CD4-positive, CD25-positive, alpha-beta regulatory T cell (primary cell): ENCODE data around the gene DDX42. TPM values are rescaled to one million over a fixed set of nuclear protein-coding genes. Genes with fewer than 3 reads are reported as not detected.

Source experiments
- ATAC-seq, 2 donors: fragments of 150-1000 bp; cut with Tn5 transposase; one replicate each; pipeline ENCODE4 v1.10.0; 2021; ENCODE audit warnings: low read depth in 2 of 2, moderate number of reproducible peaks in 2 of 2, moderate library complexity in 1 of 2
- DNase-seq, 3 donors: peaks; one replicate each; pipeline versions ENCODE4 v3.0.0 to v3.0.0-alpha.2; 2012 to 2022; ENCODE audit warnings: mixed read lengths in 1 of 3
- H3K27ac ChIP-seq: one replicate; pipeline ENCODE4 v1.7.0; 2013; ENCODE audit warnings: mild to moderate bottlenecking, low read length; ENCODE audit not compliant: insufficient read depth, poor library complexity, severe bottlenecking
- H3K27me3 ChIP-seq: one replicate; pipeline ENCODE4 v1.7.0; 2013; ENCODE audit warnings: low read length; ENCODE audit not compliant: control insufficient read depth, insufficient read depth
- H3K36me3 ChIP-seq: one replicate; pipeline ENCODE4 v1.7.0; 2013; ENCODE audit warnings: mild to moderate bottlenecking, low read length, moderate library complexity; ENCODE audit not compliant: control insufficient read depth, insufficient read depth
- H3K4me1 ChIP-seq: 2 replicates; pipeline ENCODE4 v1.7.0; 2013; ENCODE audit warnings: mild to moderate bottlenecking, low read length; ENCODE audit not compliant: insufficient read depth, control insufficient read depth, poor library complexity, severe bottlenecking
- H3K4me3 ChIP-seq: one replicate; pipeline ENCODE4 v1.7.0; 2013; ENCODE audit warnings: low read depth, mild to moderate bottlenecking, low read length, moderate library complexity
- H3K9me3 ChIP-seq, 2 experiments: 1 replicate in 1 of 2; 2 replicates in 1 of 2; pipeline ENCODE4 v1.7.0; 2013; ENCODE audit warnings: low read length in 2 of 2, mild to moderate bottlenecking in 1 of 2, moderate library complexity in 1 of 2; ENCODE audit not compliant: control insufficient read depth in 2 of 2
- H3K27ac Mint-ChIP-seq, 3 donors: one replicate each; pipeline ENCODE4 v1.8.0; 2020 to 2022; ENCODE audit warnings: mild to moderate bottlenecking in 3 of 3, mixed read lengths in 3 of 3, moderate library complexity in 2 of 3
- H3K27me3 Mint-ChIP-seq: one replicate; pipeline ENCODE4 v1.8.0; 2022; ENCODE audit warnings: mild to moderate bottlenecking, mixed read lengths
- H3K36me3 Mint-ChIP-seq: one replicate; pipeline ENCODE4 v1.8.0; 2020; ENCODE audit warnings: mixed read lengths
- H3K4me1 Mint-ChIP-seq, 4 donors: one replicate each; pipeline ENCODE4 v1.8.0; 2020 to 2022; ENCODE audit warnings: mixed read lengths in 4 of 4, mild to moderate bottlenecking in 1 of 4
- H3K4me3 Mint-ChIP-seq, 4 donors: one replicate each; pipeline ENCODE4 v1.8.0; 2020 to 2022; ENCODE audit warnings: mild to moderate bottlenecking in 4 of 4, mixed read lengths in 4 of 4, moderate library complexity in 3 of 4
- H3K9me3 Mint-ChIP-seq, 7 donors: one replicate each; pipeline ENCODE4 v1.8.0; 2020 to 2022; ENCODE audit warnings: mixed read lengths in 7 of 7, mild to moderate bottlenecking in 3 of 7, moderate library complexity in 2 of 7
- polyA plus RNA-seq, 4 donors: library from polyadenylated mRNA; unstranded; fragments of 300-500 nt; fragmentation: Illumina TruSeq; gene quantifications; one replicate each; pipeline ENCODE4 v1.2.3, GENCODE V29; 2021
- total RNA-seq: library from RNA; stranded (reverse); gene quantifications from one replicate; pipeline ENCODE4 v1.2.3, GENCODE V29; 2022

DDX42 gene
- total and polyA plus RNA-seq, 5 donors from 2014 or later = 8.2 to 94.3 (median 14.6) TPM

DNA sequence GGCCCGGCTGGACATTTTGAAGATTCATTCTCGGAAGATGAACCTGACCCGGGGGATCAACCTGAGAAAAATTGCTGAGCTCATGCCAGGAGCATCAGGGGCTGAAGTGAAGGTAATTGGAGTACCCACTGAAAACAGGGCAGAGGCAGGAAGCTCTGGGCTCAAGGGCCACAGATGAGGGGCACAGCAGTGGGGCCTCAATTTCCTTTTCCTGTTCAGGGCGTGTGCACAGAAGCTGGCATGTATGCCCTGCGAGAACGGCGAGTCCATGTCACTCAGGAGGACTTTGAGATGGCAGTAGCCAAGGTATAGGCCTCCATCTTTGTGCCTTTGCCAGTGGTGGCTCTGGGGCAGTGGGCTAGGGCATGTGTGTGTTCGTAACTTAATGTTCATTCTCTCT, 57.5 kb downstream of the DDX42 start:
- Histone ChIP-seq H3K4me3 (peak overlapping the region; percentile 44), H3K27me3 (no peaks in the 10 kb centered on the region), H3K4me1 (peaks cover 61% of the 10 kb centered on the region), H3K27ac (no peak overlapping the region), H3K36me3 (peaks cover 69% of the 10 kb centered on the region), H3K9me3 (no peaks in the 10 kb centered on the region)
- Mint-ChIP-seq H3K9me3 (peaks cover 0 to 3% (median 0%) of the 10 kb centered on the region in 7 donors), H3K27ac (peak overlapping the region; percentile 78 to 96 (median 80)), H3K4me3 (peak overlapping the region; percentile 44 to 95 (median 68)), H3K36me3 (peaks cover 48% of the 10 kb centered on the region), H3K4me1 (peaks cover 10 to 82% (median 47%) of the 10 kb centered on the region in 4 donors), H3K27me3 (no peaks in the 10 kb centered on the region)
- DNase-seq = peak in 1 of 3 donors; percentile 75
- ATAC-seq = no peak

DNA sequence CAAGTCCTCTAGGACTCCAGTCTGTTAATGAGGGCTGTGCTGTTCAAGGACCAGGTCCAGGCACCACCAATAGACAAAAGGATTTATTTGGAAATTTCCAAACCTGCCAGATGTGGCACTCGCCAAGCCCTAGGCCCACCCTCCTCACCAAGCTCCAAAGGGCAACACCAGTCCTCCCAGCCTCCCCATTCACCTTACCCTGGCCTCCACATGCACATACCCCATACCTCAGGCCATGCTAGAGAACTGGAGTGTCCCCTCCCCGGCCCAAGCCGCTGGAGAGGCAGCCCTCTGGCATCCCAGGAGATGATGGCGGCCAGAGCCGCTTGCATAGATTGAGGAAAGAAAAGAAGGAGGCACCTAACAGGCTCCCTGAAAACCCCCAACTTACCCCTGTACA, 58.0 kb downstream of the DDX42 start:
- Mint-ChIP-seq H3K27ac (peak overlapping the region; percentile 78 to 96 (median 80)), H3K27me3 (no peaks in the 10 kb centered on the region), H3K4me3 (peak overlapping the region; percentile 44 to 95 (median 68)), H3K9me3 (peaks cover 0 to 3% (median 0%) of the 10 kb centered on the region in 7 donors), H3K4me1 (peaks cover 10 to 80% (median 45%) of the 10 kb centered on the region in 4 donors), H3K36me3 (peaks cover 47% of the 10 kb centered on the region)
- Histone ChIP-seq H3K36me3 (peaks cover 74% of the 10 kb centered on the region), H3K27ac (peak overlapping the region; percentile 16), H3K4me3 (peak overlapping the region; percentile 44), H3K27me3 (no peaks in the 10 kb centered on the region), H3K9me3 (no peaks in the 10 kb centered on the region), H3K4me1 (peaks cover 59% of the 10 kb centered on the region)
- DNase-seq (no peak), ATAC-seq (no peak)

DNA sequence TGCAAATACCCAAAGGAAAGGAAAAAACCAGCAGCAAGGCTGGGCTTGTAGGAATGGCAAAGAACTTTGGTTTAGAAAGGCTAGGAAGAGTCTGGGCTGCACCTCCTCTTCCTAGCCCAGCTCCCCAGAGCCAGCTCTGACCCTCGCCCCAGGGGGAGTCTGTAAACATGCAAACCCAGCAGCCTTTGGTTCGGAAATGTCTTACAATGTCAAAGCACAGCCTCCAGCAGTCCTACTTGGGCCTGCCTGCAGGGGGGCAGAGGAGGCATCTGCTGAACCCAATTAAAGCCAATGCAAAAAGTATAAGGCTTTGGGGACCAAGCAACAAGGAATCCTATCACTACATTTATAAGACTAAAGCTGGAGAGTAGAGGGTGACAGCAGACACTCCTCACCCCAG, 58.5 kb downstream of the DDX42 start:
- H3K36me3 Mint-ChIP-seq = peaks cover 45% of the 10 kb centered on the region
- peak overlapping the region; percentile 20 to 80 (median 78) for H3K27ac Mint-ChIP-seq
- H3K27me3 ChIP-seq = no peaks in the 10 kb centered on the region
- peaks cover 0 to 3% (median 0%) of the 10 kb centered on the region in 7 donors for H3K9me3 Mint-ChIP-seq
- peaks cover 10 to 78% (median 43%) of the 10 kb centered on the region in 4 donors for H3K4me1 Mint-ChIP-seq
- DNase-seq = no peak
- H3K4me1 ChIP-seq = peaks cover 59% of the 10 kb centered on the region
- no peak overlapping the region for H3K27ac ChIP-seq
- peaks cover 78% of the 10 kb centered on the region for H3K36me3 ChIP-seq
- H3K4me3 Mint-ChIP-seq = peak overlapping the region in 3 of 4 donors; percentile 58 to 95 (median 78)
- H3K9me3 ChIP-seq = no peaks in the 10 kb centered on the region
- ATAC-seq = no peak
- no peak overlapping the region for H3K4me3 ChIP-seq
- H3K27me3 Mint-ChIP-seq = no peaks in the 10 kb centered on the region

DNA sequence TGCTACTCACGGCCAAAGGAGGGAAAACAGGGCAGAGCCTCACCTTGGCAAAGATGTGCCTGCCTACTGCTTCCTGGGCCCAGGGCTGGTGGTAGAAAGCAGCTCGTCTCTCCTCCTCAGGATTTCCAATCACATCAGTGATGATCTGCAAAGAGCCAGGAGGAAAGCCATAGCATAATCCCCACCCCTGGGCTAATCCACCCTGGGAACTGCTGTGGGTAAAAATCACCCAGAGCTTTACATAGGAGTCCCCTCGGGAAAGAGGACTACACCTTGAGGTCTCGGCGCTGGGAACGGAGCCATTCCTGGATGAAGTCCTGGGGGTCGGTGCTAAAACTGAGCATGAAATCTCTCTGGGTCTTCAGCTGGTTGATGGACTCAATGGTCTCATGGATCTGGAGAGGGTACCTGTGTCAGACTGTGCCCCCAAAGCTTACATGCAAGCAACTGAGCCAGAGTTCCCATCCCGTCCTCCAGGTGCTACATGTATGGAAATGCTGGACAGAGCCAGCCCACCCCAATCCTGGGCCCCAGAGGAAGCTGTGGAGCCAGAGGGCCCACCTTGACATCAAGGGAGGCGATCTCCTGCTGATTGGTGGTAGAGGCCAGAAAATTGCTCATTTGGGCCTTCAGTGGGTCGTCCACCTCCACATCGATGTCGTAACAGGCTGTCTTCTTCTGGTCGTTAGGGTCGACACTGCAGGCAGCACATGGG, 59.2 kb downstream of the DDX42 start:
- ATAC-seq = no peak
- H3K36me3 Mint-ChIP-seq = peaks cover 42% of the 10 kb centered on the region
- H3K9me3 Mint-ChIP-seq = peaks cover 0 to 3% (median 0%) of the 10 kb centered on the region in 7 donors
- peak overlapping the region in 1 of 3 donors; percentile 63 for H3K27ac Mint-ChIP-seq
- H3K9me3 ChIP-seq = no peaks in the 10 kb centered on the region
- H3K27me3 ChIP-seq = no peaks in the 10 kb centered on the region
- H3K4me1 Mint-ChIP-seq = peaks cover 7 to 75% (median 40%) of the 10 kb centered on the region in 4 donors
- peak overlapping the region in 1 of 4 donors; percentile 32 for H3K4me3 Mint-ChIP-seq
- H3K27ac ChIP-seq = no peak overlapping the region
- DNase-seq = no peak
- H3K4me1 ChIP-seq = peaks cover 60% of the 10 kb centered on the region
- H3K27me3 Mint-ChIP-seq = no peaks in the 10 kb centered on the region
- no peak overlapping the region for H3K4me3 ChIP-seq
- H3K36me3 ChIP-seq = peaks cover 80% of the 10 kb centered on the region

DNA sequence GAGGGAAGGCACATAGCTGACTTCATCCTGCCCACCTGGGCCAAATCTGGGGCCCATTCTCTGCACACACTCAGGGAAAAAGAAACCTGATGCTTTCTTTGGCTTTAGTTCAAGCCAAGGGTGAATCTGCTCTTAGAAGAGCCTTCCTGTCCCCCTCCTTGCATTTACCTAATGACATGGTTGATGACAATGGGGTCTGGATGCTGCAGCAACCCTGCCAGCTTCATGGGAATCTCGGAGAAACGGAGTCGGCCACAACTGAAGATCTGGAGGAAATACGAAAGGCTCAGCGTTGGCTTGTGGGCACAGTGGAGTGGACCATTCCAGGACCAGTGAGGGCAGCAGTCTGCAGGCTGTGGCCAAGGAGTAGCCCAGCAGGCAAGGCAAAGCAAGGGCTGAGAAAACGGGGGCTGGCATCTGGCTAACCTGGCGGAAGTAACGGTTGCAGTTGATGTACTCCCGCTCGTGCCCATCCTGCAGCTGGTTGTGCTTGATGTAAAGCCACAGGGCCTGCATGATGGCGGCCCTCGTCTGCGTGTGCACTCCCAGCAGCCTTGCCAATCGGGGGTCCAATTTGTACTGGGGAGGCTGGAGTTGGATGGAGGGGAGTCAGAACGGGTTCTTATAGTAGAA, 59.9 kb downstream of the DDX42 start:
- ATAC-seq = no peak
- peaks cover 60% of the 10 kb centered on the region for H3K4me1 ChIP-seq
- peaks cover 42% of the 10 kb centered on the region for H3K36me3 Mint-ChIP-seq

DNA sequence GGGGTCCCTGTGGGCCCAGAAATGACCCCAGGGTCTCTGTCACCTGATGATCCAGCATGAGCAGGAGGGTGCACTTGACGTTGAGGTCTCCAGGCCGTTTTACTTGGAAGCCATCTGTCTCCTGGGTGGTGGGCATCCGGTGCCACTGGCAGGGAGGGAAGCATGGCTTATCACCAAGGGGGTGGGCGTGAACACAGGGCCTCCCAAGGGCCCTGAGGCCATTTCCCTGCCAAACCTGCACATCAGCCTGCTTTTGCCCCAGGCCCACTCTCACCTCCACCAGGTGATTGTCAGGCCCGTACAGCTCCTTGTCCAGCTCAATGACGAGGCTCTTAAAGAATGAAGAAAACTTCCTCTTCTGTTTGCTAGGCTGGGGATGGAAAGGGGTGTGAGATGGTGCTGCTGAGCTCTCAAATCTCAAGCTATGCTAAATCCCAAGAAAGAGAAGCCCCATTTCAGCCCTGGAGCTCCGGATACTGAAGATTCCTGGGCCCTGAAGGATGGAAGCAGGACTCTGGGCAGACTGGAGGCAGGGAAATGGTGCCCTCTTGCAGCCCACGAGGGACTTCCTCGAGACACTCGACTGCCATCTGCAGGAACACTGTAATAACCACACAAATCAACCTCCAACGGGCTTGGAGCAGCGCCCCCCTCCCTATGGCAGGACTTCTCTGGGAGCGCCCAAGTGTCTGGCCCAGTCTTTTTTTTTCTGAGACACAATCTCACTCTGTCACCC, 60.6 kb downstream of the DDX42 start:
- ATAC-seq (peak; percentile 58 to 81), DNase-seq (peak; percentile 41 to 80 (median 64))
- Histone ChIP-seq H3K36me3 (peaks cover 74% of the 10 kb centered on the region), H3K27me3 (no peaks in the 10 kb centered on the region), H3K9me3 (no peaks in the 10 kb centered on the region), H3K4me1 (peaks cover 60% of the 10 kb centered on the region), H3K27ac (peak overlapping the region; percentile 19), H3K4me3 (no peak overlapping the region)
- Mint-ChIP-seq H3K36me3 (peaks cover 40% of the 10 kb centered on the region), H3K9me3 (peaks cover 0 to 3% (median 0%) of the 10 kb centered on the region in 7 donors), H3K27me3 (no peaks in the 10 kb centered on the region), H3K4me1 (peaks cover 4 to 75% (median 36%) of the 10 kb centered on the region in 4 donors), H3K4me3 (peak overlapping the region in 3 of 4 donors; percentile 31 to 83 (median 62)), H3K27ac (peak overlapping the region; percentile 42 to 89 (median 80))

More for the DNA sequence above, 59.9 kb downstream of the DDX42 start:
- Mint-ChIP-seq H3K9me3 (peaks cover 0 to 3% (median 0%) of the 10 kb centered on the region in 7 donors), H3K27me3 (no peaks in the 10 kb centered on the region), H3K4me1 (peaks cover 4 to 75% (median 38%) of the 10 kb centered on the region in 4 donors), H3K27ac (peak overlapping the region in 1 of 3 donors; percentile 60), H3K4me3 (peak overlapping the region in 1 of 4 donors; percentile 32)
- Histone ChIP-seq H3K4me3 (no peak overlapping the region), H3K27me3 (no peaks in the 10 kb centered on the region), H3K36me3 (peaks cover 80% of the 10 kb centered on the region), H3K27ac (no peak overlapping the region), H3K9me3 (no peaks in the 10 kb centered on the region)
- DNase-seq = no peak

DNA sequence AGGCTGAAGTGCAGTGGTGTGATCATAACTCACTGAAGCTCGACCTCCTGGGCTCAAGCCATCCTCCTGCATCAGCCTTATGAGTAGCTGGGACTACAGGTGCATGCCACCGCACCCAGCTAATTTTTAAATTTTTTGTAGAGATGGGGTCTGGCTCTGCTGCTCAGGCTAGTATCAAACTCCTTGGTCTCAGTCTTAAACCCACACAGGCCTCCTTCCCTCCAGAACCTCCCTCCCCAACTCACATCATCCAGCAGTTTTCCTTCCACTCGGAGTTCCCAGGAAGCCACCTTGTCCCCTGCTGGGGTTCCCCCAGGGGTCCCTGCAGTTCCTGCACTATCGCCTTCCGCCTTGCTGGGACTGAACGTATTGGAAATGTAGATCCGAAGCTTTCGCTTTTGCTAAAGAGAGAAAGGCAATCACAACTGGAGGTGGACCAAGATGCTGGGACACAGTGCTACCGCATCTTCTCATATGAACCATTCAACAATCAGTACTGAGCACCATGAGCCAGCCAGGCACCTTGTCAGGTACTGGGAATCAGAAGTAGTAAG, 61.3 kb downstream of the DDX42 start:
- peak overlapping the region in 1 of 4 donors; percentile 62 for H3K4me3 Mint-ChIP-seq
- no peak overlapping the region for H3K4me3 ChIP-seq
- H3K27me3 Mint-ChIP-seq = no peaks in the 10 kb centered on the region
- H3K36me3 ChIP-seq = peaks cover 68% of the 10 kb centered on the region
- H3K4me1 ChIP-seq = peaks cover 60% of the 10 kb centered on the region
- peak overlapping the region; percentile 59 to 94 (median 80) for H3K27ac Mint-ChIP-seq
- H3K27me3 ChIP-seq = no peaks in the 10 kb centered on the region
- H3K36me3 Mint-ChIP-seq = peaks cover 34% of the 10 kb centered on the region
- ATAC-seq = no peak
- H3K4me1 Mint-ChIP-seq = peaks cover 4 to 75% (median 31%) of the 10 kb centered on the region in 4 donors
- no peaks in the 10 kb centered on the region for H3K9me3 ChIP-seq
- H3K27ac ChIP-seq = peak overlapping the region; percentile 19
- no peaks in the 10 kb centered on the region for H3K9me3 Mint-ChIP-seq
- DNase-seq = no peak
